Neural cell (in vitro differentiated cells): ENCODE measurements around the gene EYS. TPM values are rescaled to one million over a fixed set of nuclear protein-coding genes. Genes with fewer than 3 reads are reported as not detected.

Source experiments
- H2AFZ ChIP-seq: fragments of 200-600, 300-800 bp; sonication (generic), shearing (Covaris generic); 2 replicates; pipeline ENCODE4 v1.6.0; 2014; ENCODE audit warnings: low read depth, mild to moderate bottlenecking, antibody characterized with exemption, low read length, moderate library complexity
- H3F3A ChIP-seq: fragments of 200-600 bp; shearing (Covaris generic); 2 replicates; pipeline ENCODE4 v1.6.1; 2016; ENCODE audit warnings: mild to moderate bottlenecking, moderate library complexity, mixed read lengths, antibody characterized with exemption, low read length; ENCODE audit not compliant: insufficient read depth, poor library complexity, severe bottlenecking
- H3K27ac ChIP-seq: fragments of 200-600, 300-800 bp; sonication (generic), shearing (Covaris generic); 2 replicates; pipeline ENCODE4 v1.5.1; 2014; ENCODE audit warnings: mild to moderate bottlenecking, low read length, moderate library complexity
- H3K27me3 ChIP-seq: fragments of 300-800, 200-600 bp; sonication (generic), shearing (Covaris generic); 2 replicates; pipeline ENCODE4 v1.6.0; 2014; ENCODE audit warnings: mild to moderate bottlenecking, low read depth, low read length, moderate library complexity; ENCODE audit not compliant: insufficient read depth
- H3K36me3 ChIP-seq: fragments of 300-800, 200-600 bp; sonication (generic), shearing (Covaris generic); 2 replicates; pipeline ENCODE4 v1.5.1; 2014; ENCODE audit warnings: mild to moderate bottlenecking, antibody characterized with exemption, low read length, moderate library complexity; ENCODE audit not compliant: insufficient read depth
- H3K4me2 ChIP-seq: fragments of 300-800, 200-600 bp; sonication (generic), shearing (Covaris generic); 2 replicates; pipeline ENCODE4 v1.6.0; 2014; ENCODE audit warnings: mild to moderate bottlenecking, low read length
- H3K4me3 ChIP-seq: fragments of 300-800, 200-600 bp; sonication (generic), shearing (Covaris generic); 2 replicates; pipeline ENCODE4 v1.5.1; 2014; ENCODE audit warnings: mild to moderate bottlenecking, low read length, moderate library complexity
- H3K79me2 ChIP-seq: fragments of 200-600 bp; shearing (Covaris generic); replicated peaks from 2 replicates; pipeline ENCODE4 v1.6.0; 2014; ENCODE audit warnings: mild to moderate bottlenecking, low read length, moderate library complexity; ENCODE audit not compliant: insufficient read depth
- H3K9ac ChIP-seq: fragments of 300-800, 200-600 bp; sonication (generic), shearing (Covaris generic); 2 replicates; pipeline ENCODE4 v1.6.1; 2016; ENCODE audit warnings: mild to moderate bottlenecking, low read length, mixed read lengths
- H3K9me2 ChIP-seq: fragments of 200-600 bp; shearing (Covaris generic); 2 replicates; pipeline ENCODE4 v1.6.1; 2016; ENCODE audit warnings: mild to moderate bottlenecking, low read length, mixed read lengths; ENCODE audit not compliant: insufficient read depth
- H3K9me3 ChIP-seq: fragments of 200-600, 300-800 bp; sonication (generic), shearing (Covaris generic); 2 replicates; pipeline ENCODE4 v1.6.1; 2016; ENCODE audit warnings: mild to moderate bottlenecking, mixed run types, low read length, moderate library complexity, mixed read lengths
- H4K20me1 ChIP-seq: fragments of 200-600 bp; shearing (Covaris generic); 2 replicates; pipeline ENCODE4 v1.6.1; 2016; ENCODE audit warnings: mild to moderate bottlenecking, mixed run types; ENCODE audit not compliant: insufficient read depth
- EP300 ChIP-seq: fragments of 450-650 bp; conservative IDR thresholded peaks from 2 replicates; pipeline ENCODE4 v1.6.1; 2014; ENCODE audit warnings: antibody characterized with exemption, mild to moderate bottlenecking, moderate library complexity; ENCODE audit not compliant: poor library complexity, severe bottlenecking
- EZH2 ChIP-seq: fragments of 200-600, 300-800 bp; shearing (Covaris generic), sonication (generic); IDR thresholded peaks from 2 replicates; pipeline ENCODE4 v1.6.1; 2014; ENCODE audit warnings: antibody characterized with exemption, low read length, borderline replicate concordance, mild to moderate bottlenecking; ENCODE audit not compliant: insufficient read depth, poor library complexity, severe bottlenecking
- MXI1 ChIP-seq: fragments of 450-650 bp; conservative IDR thresholded peaks from 2 replicates; pipeline ENCODE4 v1.6.1; 2014; ENCODE audit warnings: antibody characterized with exemption, mild to moderate bottlenecking; ENCODE audit not compliant: poor library complexity, severe bottlenecking
- POLR2AphosphoS5 ChIP-seq: IDR thresholded peaks from 2 replicates; pipeline ENCODE4 v1.6.1; 2012
- RAD21 ChIP-seq: fragments of 450-650 bp; conservative IDR thresholded peaks from 2 replicates; pipeline ENCODE4 v1.6.1; 2014; ENCODE audit warnings: antibody characterized with exemption, mild to moderate bottlenecking, moderate library complexity
- REST ChIP-seq: IDR thresholded peaks from 2 replicates; pipeline ENCODE4 v1.6.1; 2012; ENCODE audit warnings: borderline replicate concordance
- SMC3 ChIP-seq: fragments of 450-650 bp; conservative IDR thresholded peaks from 2 replicates; pipeline ENCODE4 v1.6.1; 2014; ENCODE audit warnings: antibody characterized with exemption, mild to moderate bottlenecking, moderate library complexity; ENCODE audit not compliant: poor library complexity
- TAF1 ChIP-seq: IDR thresholded peaks from 2 replicates; pipeline ENCODE4 v1.6.1; 2012; ENCODE audit warnings: low read depth
- polyA minus RNA-seq: library from RNA; depleted of rRNA, polyadenylated mRNA; stranded (reverse); fragments of >200 nt; gene quantifications from 2 replicates; pipeline ENCODE4 v1.2.3, GENCODE V29; 2014
- polyA plus RNA-seq: library from polyadenylated mRNA; depleted of rRNA; stranded (reverse); fragments of >200 nt; gene quantifications from 2 replicates; pipeline ENCODE4 v1.2.3, GENCODE V29; 2014
- TF ChIP-seq, protein P1 (sequence below): fragments of 450-650 bp; IDR thresholded peaks from 2 replicates; pipeline ENCODE4 v1.5.1; 2014; ENCODE audit warnings: antibody characterized with exemption, mild to moderate bottlenecking, moderate library complexity; ENCODE audit not compliant: poor library complexity, severe bottlenecking

The EYS gene
- polyA plus RNA-seq: 0.38 and 1.0 TPM in 2 replicates
- 4.4 and 5.7 TPM in 2 replicates for polyA minus RNA-seq

DNA sequence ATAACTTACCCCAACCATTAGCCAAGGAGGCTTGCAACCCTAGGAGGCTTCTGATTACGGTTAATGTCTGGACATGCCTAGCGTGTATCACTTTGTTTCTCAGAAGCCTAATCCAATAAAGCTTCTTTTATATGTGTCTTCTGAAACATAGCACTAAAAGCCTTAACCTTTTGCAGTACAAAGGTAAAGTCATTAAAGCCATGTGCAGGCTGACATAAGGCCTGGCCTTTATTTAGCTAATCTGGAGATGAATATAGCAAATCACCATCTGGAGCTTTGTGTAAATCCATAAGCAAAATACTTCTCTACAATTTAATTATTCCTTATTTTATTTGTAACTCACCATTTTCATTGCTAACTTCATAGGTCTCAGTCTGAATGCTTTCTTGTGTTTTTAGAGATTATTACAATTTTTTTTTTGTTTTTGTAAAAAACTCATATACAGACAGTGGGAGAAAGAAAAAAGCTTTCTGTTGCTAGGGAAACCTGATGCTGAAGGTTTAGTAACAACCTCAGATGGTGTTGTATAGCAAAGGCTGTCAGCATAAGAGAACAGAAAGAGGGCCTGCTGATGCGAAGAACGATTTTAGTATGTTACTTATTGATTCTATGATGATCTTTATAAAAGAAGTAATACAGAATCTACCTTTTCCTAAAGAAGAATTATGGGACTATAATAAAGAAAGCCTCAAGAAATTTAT, at the start of gene EYS:
Gene EYS (minus strand): TSS at position 101 of the 701 bp plus-strand sequence. CDS start 211,816 bp downstream, outside the sequence.
- Histone ChIP-seq H3K4me2 (peak within 1 kb of the TSS; percentile 62), H3K36me3 (no peaks in the 10 kb centered on the region), H3K9me2 (no peaks in the 10 kb centered on the region), H3K9me3 (no peaks in the 10 kb centered on the region), H3K4me3 (no peak within 1 kb of the TSS), H2AFZ (peak within 1 kb of the TSS; percentile 14), H3K9ac (peak within 1 kb of the TSS; percentile 40), H3F3A (peaks cover 4% of the 10 kb centered on the region), H3K27ac (peak within 1 kb of the TSS; percentile 78), H3K27me3 (no peaks in the 10 kb centered on the region), H3K79me2 (no peaks in the 10 kb centered on the region), H4K20me1 (no peaks in the 10 kb centered on the region)
- TF ChIP-seq REST: peak; percentile 42
- TF ChIP-seq EZH2: no peak
- TF ChIP-seq POLR2AphosphoS5: peak; percentile 57
- TF ChIP-seq EP300: no peak
- TF ChIP-seq TAF1: peak; percentile 34
- TF ChIP-seq SMC3: no peak
- TF ChIP-seq, protein P1, sequence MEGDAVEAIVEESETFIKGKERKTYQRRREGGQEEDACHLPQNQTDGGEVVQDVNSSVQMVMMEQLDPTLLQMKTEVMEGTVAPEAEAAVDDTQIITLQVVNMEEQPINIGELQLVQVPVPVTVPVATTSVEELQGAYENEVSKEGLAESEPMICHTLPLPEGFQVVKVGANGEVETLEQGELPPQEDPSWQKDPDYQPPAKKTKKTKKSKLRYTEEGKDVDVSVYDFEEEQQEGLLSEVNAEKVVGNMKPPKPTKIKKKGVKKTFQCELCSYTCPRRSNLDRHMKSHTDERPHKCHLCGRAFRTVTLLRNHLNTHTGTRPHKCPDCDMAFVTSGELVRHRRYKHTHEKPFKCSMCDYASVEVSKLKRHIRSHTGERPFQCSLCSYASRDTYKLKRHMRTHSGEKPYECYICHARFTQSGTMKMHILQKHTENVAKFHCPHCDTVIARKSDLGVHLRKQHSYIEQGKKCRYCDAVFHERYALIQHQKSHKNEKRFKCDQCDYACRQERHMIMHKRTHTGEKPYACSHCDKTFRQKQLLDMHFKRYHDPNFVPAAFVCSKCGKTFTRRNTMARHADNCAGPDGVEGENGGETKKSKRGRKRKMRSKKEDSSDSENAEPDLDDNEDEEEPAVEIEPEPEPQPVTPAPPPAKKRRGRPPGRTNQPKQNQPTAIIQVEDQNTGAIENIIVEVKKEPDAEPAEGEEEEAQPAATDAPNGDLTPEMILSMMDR: no peak
- no peak for TF ChIP-seq MXI1
- peak; percentile 34 for TF ChIP-seq RAD21

DNA sequence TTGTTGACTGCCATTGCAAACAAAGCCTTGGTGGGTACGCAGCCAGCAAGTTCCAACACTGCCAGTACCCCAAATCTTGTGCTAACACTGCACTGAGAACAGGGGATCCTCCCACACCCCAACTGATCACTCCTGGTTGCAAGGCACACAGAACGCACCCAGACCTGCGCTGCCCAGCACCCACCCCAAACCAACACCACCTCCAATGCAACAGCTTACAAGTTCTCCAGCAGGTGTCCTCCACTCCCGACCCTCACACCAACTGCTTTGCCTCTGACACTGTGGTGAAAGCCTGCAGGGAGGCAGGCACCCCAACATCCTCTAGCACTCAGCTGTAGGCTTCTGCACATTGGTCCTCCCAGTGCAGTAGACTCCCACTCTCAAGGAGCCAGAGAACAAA, 39.3 kb upstream of the EYS start:
- Histone ChIP-seq H3K4me2 (no peak overlapping the region), H3K4me3 (no peak overlapping the region), H3K79me2 (no peaks in the 10 kb centered on the region), H4K20me1 (no peaks in the 10 kb centered on the region), H3F3A (no peaks in the 10 kb centered on the region), H3K9me2 (no peaks in the 10 kb centered on the region), H2AFZ (no peak overlapping the region), H3K9me3 (no peaks in the 10 kb centered on the region), H3K36me3 (no peaks in the 10 kb centered on the region), H3K27me3 (no peaks in the 10 kb centered on the region), H3K9ac (no peak overlapping the region), H3K27ac (no peak overlapping the region)
- TF ChIP-seq SMC3 (no peak), MXI1 (no peak)
